ENCODE results near the gene RTEL1.

RTEL1 gene

DNA sequence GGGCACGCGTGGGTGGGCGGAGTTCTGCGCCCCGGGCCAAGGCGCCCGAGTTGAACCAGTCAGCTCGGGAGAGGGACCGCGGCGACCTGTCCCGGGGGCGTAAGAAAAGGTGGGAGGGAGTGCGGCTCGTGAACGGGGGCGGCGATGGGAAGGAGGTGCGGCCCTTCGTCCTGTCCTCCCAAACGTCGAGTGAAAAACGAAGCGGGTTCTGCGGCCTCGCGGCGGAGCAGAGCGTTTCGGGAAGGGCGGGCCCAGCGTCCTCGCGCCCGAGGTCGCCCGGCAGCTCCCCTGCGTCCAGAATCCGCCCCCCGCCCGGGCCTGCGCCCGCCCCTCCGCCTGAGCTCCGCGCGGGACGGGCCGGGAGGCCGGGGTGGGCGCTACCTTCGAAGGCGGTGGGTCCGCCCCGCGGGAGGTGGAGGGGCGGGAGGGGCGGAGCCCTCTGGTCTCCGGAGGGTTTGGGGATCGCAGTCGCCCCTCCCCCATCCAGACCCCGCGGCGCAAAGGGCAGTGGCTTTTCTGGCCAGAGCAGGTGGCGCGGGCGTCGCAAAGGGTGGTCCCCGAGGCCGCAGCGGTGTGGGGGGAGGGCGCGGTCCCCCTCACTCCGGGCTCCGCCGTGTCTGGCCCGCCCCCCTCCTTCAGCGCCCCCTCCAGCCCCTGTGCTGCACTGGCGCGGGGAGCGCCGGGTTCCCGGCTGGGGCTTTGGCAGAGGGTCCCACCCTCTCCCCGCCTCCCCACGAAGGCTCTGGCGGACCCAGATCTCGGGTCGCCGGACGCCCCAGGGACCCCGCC lies 5.7 kb upstream of the RTEL1 start (continued):
- TF ChIP-seq, protein P1, sequence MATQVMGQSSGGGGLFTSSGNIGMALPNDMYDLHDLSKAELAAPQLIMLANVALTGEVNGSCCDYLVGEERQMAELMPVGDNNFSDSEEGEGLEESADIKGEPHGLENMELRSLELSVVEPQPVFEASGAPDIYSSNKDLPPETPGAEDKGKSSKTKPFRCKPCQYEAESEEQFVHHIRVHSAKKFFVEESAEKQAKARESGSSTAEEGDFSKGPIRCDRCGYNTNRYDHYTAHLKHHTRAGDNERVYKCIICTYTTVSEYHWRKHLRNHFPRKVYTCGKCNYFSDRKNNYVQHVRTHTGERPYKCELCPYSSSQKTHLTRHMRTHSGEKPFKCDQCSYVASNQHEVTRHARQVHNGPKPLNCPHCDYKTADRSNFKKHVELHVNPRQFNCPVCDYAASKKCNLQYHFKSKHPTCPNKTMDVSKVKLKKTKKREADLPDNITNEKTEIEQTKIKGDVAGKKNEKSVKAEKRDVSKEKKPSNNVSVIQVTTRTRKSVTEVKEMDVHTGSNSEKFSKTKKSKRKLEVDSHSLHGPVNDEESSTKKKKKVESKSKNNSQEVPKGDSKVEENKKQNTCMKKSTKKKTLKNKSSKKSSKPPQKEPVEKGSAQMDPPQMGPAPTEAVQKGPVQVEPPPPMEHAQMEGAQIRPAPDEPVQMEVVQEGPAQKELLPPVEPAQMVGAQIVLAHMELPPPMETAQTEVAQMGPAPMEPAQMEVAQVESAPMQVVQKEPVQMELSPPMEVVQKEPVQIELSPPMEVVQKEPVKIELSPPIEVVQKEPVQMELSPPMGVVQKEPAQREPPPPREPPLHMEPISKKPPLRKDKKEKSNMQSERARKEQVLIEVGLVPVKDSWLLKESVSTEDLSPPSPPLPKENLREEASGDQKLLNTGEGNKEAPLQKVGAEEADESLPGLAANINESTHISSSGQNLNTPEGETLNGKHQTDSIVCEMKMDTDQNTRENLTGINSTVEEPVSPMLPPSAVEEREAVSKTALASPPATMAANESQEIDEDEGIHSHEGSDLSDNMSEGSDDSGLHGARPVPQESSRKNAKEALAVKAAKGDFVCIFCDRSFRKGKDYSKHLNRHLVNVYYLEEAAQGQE (tag by site-specific recombination; IDR thresholded peaks at IDR 0.05) = peak; percentile 9; the same call in 1 of the 2 replicates
- no peak for TF ChIP-seq ZBTB20 (tag by site-specific recombination; IDR thresholded peaks at IDR 0.05)
- no peak for TF ChIP-seq ZBTB44 (tag by site-specific recombination; IDR thresholded peaks at IDR 0.05)
- TF ChIP-seq ZNF114 (tag by site-specific recombination; IDR thresholded peaks at IDR 0.05) = no peak
- no peak for TF ChIP-seq ZNF266 (tag by site-specific recombination; IDR thresholded peaks at IDR 0.05; ENCODE audit: low read depth)
- no peak for TF ChIP-seq ZNF10 (tag by site-specific recombination; IDR thresholded peaks at IDR 0.05)
- TF ChIP-seq MZF1 (tag by site-specific recombination; IDR thresholded peaks at IDR 0.05; ENCODE audit: borderline replicate concordance) = no peak
- no peak for TF ChIP-seq SETDB1 (IDR thresholded peaks at IDR 0.05; ENCODE audit: insufficient read length, low read length)
- no peak for TF ChIP-seq ZNF513 (tag by site-specific recombination; IDR thresholded peaks at IDR 0.05)
- no peak for TF ChIP-seq ZNF670 (tag by site-specific recombination; IDR thresholded peaks at IDR 0.05; ENCODE audit: low read depth)
- no peak for TF ChIP-seq ZNF184 (tag by site-specific recombination; IDR thresholded peaks at IDR 0.05)
- no peak for TF ChIP-seq ZNF654 (tag by site-specific recombination; IDR thresholded peaks at IDR 0.05; ENCODE audit: low read depth)
- TF ChIP-seq ZNF133 (tag by site-specific recombination; IDR thresholded peaks at IDR 0.05) = no peak
- TF ChIP-seq, protein P2, sequence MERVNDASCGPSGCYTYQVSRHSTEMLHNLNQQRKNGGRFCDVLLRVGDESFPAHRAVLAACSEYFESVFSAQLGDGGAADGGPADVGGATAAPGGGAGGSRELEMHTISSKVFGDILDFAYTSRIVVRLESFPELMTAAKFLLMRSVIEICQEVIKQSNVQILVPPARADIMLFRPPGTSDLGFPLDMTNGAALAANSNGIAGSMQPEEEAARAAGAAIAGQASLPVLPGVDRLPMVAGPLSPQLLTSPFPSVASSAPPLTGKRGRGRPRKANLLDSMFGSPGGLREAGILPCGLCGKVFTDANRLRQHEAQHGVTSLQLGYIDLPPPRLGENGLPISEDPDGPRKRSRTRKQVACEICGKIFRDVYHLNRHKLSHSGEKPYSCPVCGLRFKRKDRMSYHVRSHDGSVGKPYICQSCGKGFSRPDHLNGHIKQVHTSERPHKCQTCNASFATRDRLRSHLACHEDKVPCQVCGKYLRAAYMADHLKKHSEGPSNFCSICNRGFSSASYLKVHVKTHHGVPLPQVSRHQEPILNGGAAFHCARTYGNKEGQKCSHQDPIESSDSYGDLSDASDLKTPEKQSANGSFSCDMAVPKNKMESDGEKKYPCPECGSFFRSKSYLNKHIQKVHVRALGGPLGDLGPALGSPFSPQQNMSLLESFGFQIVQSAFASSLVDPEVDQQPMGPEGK (tag by site-specific recombination; IDR thresholded peaks at IDR 0.05) = peak; percentile 34
- TF ChIP-seq ZNF138 (tag by site-specific recombination; IDR thresholded peaks at IDR 0.05; ENCODE audit: borderline replicate concordance) = no peak
- no peak for TF ChIP-seq ZNF785 (tag by site-specific recombination; IDR thresholded peaks at IDR 0.05)
- TF ChIP-seq ZBTB11 (tag by site-specific recombination; conservative IDR thresholded peaks at IDR 0.05; ENCODE audit: low read depth) = 0 out of 2 replicates have a peak, but pooled peaks have one; percentile 10
- 0 out of 2 replicates have a peak, but pooled peaks have one; percentile 20 for TF ChIP-seq ZBTB7A (tag by site-specific recombination; IDR thresholded peaks at IDR 0.05; ENCODE audit: low read depth)
- TF ChIP-seq KLF7 (tag by site-specific recombination; IDR thresholded peaks at IDR 0.05; ENCODE audit: borderline replicate concordance) = peak; percentile 28
- TF ChIP-seq ZNF394 (tag by site-specific recombination; IDR thresholded peaks at IDR 0.05; ENCODE audit: borderline replicate concordance) = no peak
- no peak for TF ChIP-seq ZNF629 (tag by site-specific recombination; IDR thresholded peaks at IDR 0.05)
- peak; percentile 56 for TF ChIP-seq ZIC2 (tag by site-specific recombination; IDR thresholded peaks at IDR 0.05)
- no peak for TF ChIP-seq ZNF416 (tag by site-specific recombination; IDR thresholded peaks at IDR 0.05)
- TF ChIP-seq, protein P3, sequence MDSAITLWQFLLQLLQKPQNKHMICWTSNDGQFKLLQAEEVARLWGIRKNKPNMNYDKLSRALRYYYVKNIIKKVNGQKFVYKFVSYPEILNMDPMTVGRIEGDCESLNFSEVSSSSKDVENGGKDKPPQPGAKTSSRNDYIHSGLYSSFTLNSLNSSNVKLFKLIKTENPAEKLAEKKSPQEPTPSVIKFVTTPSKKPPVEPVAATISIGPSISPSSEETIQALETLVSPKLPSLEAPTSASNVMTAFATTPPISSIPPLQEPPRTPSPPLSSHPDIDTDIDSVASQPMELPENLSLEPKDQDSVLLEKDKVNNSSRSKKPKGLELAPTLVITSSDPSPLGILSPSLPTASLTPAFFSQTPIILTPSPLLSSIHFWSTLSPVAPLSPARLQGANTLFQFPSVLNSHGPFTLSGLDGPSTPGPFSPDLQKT (IDR thresholded peaks at IDR 0.05; ENCODE audit: borderline replicate concordance, low read depth, low read length) = no peak
- TF ChIP-seq SP3 (tag by site-specific recombination; IDR thresholded peaks at IDR 0.05) = peak; percentile 95
- TF ChIP-seq ZNF341 (tag by site-specific recombination; IDR thresholded peaks at IDR 0.05; ENCODE audit: low read depth) = 0 out of 2 replicates have a peak, but pooled peaks have one; percentile 26

All from HEK293 (cell line).